IMR-90 (cell line): ENCODE measurements around the gene CNTN4. TPM values are rescaled to one million over a fixed set of nuclear protein-coding genes. Genes with fewer than 3 reads are reported as not detected.

Experiments used
- ATAC-seq: fragments of 200-7000 bp; cut with Tn5 transposase; 2 replicates; pipeline ENCODE4 v1.9.1; 2020; ENCODE audit warnings: low read depth, mild to moderate bottlenecking, moderate library complexity
- BruUV-seq: library from RNA; stranded (reverse); fragments of 400-500 nt; replicated peaks from 2 replicates; lab custom pipeline; 2021; lab: Mats Ljungman, UMichigan
- CTCF ChIA-PET: fragments of 300-600 bp; formaldehyde crosslinking; extraction: SDS; loops from one replicate; lab custom pipeline; 2021; ENCODE audit warnings: antibody characterized with exemption; lab: Yijun Ruan, JAX
- POLR2A ChIA-PET: fragments of 300-600 bp; sonication (Branson Sonifier 250); formaldehyde crosslinking; loops from one replicate; lab custom pipeline; 2022; ENCODE audit warnings: antibody characterized with exemption; ENCODE audit not compliant: unreplicated experiment; lab: Charles Lee
- DNase-seq: peaks from one replicate; pipeline ENCODE4 v3.0.0; 2013
- H2AFZ ChIP-seq: replicated peaks from 2 replicates; pipeline ENCODE3; 2013; ENCODE audit warnings: low read length, mild to moderate bottlenecking; ENCODE audit not compliant: poor library complexity
- H2AK5ac ChIP-seq: 2 replicates; pipeline ENCODE4 v1.6.1; 2013; ENCODE audit warnings: low read depth, low read length, inconsistent platforms
- H2AK9ac ChIP-seq: replicated peaks from 2 replicates; pipeline ENCODE3; 2013; ENCODE audit warnings: mild to moderate bottlenecking, low read depth, low read length, moderate library complexity; ENCODE audit not compliant: poor library complexity
- H2BK120ac ChIP-seq: 2 replicates; pipeline ENCODE4 v1.6.1; 2013; ENCODE audit warnings: low read depth, low read length, inconsistent platforms
- H2BK15ac ChIP-seq: 3 replicates; pipeline ENCODE4 v1.6.1; 2013; ENCODE audit warnings: low read depth, low read length, inconsistent platforms
- H2BK20ac ChIP-seq: 2 replicates; pipeline ENCODE4 v1.6.1; 2013; ENCODE audit warnings: low read depth, mild to moderate bottlenecking, inconsistent platforms, low read length, moderate library complexity
- H2BK5ac ChIP-seq: 2 replicates; pipeline ENCODE4 v1.6.1; 2013; ENCODE audit warnings: mild to moderate bottlenecking, low read depth, low read length, inconsistent platforms; ENCODE audit not compliant: poor library complexity, severe bottlenecking
- H3K14ac ChIP-seq: replicated peaks from 2 replicates; pipeline ENCODE4 v1.6.1; 2013; ENCODE audit warnings: low read depth, low read length, inconsistent platforms
- H3K18ac ChIP-seq: 2 replicates; pipeline ENCODE4 v1.6.1; 2013; ENCODE audit warnings: low read depth, low read length, control low read depth
- H3K23ac ChIP-seq: 2 replicates; pipeline ENCODE4 v1.6.1; 2013; ENCODE audit warnings: low read depth, low read length, inconsistent platforms
- H3K27ac ChIP-seq: 2 replicates; pipeline ENCODE4 v1.5.1; 2013; ENCODE audit warnings: mild to moderate bottlenecking, control low read depth, low read length; ENCODE audit not compliant: insufficient read depth
- H3K27me3 ChIP-seq: 2 replicates; pipeline ENCODE4 v1.6.1; 2013; ENCODE audit warnings: low read length; ENCODE audit not compliant: control insufficient read depth, insufficient read depth
- H3K36me3 ChIP-seq: 2 replicates; pipeline ENCODE4 v1.6.1; 2013; ENCODE audit warnings: low read length, mixed read lengths; ENCODE audit not compliant: control insufficient read depth, insufficient read depth
- H3K4ac ChIP-seq: 2 replicates; pipeline ENCODE4 v1.6.1; 2013; ENCODE audit warnings: low read depth, low read length, inconsistent platforms
- H3K4me1 ChIP-seq: 2 replicates; pipeline ENCODE4 v1.6.1; 2013; ENCODE audit warnings: low read length, mixed read lengths; ENCODE audit not compliant: control insufficient read depth, insufficient read depth
- H3K4me2 ChIP-seq: 2 replicates; pipeline ENCODE4 v1.6.1; 2013; ENCODE audit warnings: low read depth, mild to moderate bottlenecking, control low read depth, low read length, moderate library complexity
- H3K4me3 ChIP-seq: 2 replicates; pipeline ENCODE4 v1.5.1; 2013; ENCODE audit warnings: low read depth, mild to moderate bottlenecking, control low read depth, low read length, moderate library complexity; ENCODE audit not compliant: insufficient read depth
- H3K56ac ChIP-seq: 2 replicates; pipeline ENCODE4 v1.6.1; 2013; ENCODE audit warnings: low read length, inconsistent platforms; ENCODE audit not compliant: insufficient read depth; ENCODE audit errors: extremely low read depth
- H3K79me1 ChIP-seq, 2 experiments: 2 replicates each; pipeline ENCODE4 v1.6.1; 2013; ENCODE audit warnings: low read length in 2 of 2, inconsistent platforms in 1 of 2, low read depth in 1 of 2
- H3K9ac ChIP-seq: 2 replicates; pipeline ENCODE4 v1.6.1; 2013; ENCODE audit warnings: low read depth, low read length, control low read depth
- H3K9me1 ChIP-seq: 2 replicates; pipeline ENCODE4 v1.6.1; 2013; ENCODE audit warnings: low read length, inconsistent platforms; ENCODE audit not compliant: insufficient read depth
- H3K9me3 ChIP-seq: 2 replicates; pipeline ENCODE4 v1.6.1; 2013; ENCODE audit warnings: low read length; ENCODE audit not compliant: control insufficient read depth, insufficient read depth
- H4K20me1 ChIP-seq: 2 replicates; pipeline ENCODE4 v1.6.1; 2013; ENCODE audit warnings: low read length, inconsistent platforms; ENCODE audit not compliant: insufficient read depth
- H4K5ac ChIP-seq: 2 replicates; pipeline ENCODE4 v1.6.1; 2013; ENCODE audit warnings: mild to moderate bottlenecking, low read depth, low read length, control low read depth
- H4K8ac ChIP-seq, 2 experiments: 2 replicates each; pipeline ENCODE4 v1.6.1; 2013; ENCODE audit warnings: low read depth in 2 of 2, low read length in 2 of 2, control low read depth in 1 of 2, inconsistent platforms in 1 of 2
- H4K91ac ChIP-seq: 2 replicates; pipeline ENCODE4 v1.6.1; 2013; ENCODE audit warnings: low read depth, low read length, inconsistent platforms; ENCODE audit not compliant: insufficient read depth
- BHLHE40 ChIP-seq: fragments of 150-350 bp; IDR thresholded peaks from 2 replicates; pipeline ENCODE4 v1.6.1; 2016; ENCODE audit warnings: mild to moderate bottlenecking, low read depth, low read length
- CHD1 ChIP-seq: IDR thresholded peaks from 2 replicates; pipeline ENCODE4 v1.6.1; 2012; ENCODE audit warnings: low read depth, low read length, improper control_type of control experiment
- FOS ChIP-seq: fragments of 150-350 bp; IDR thresholded peaks from 2 replicates; pipeline ENCODE4 v1.6.1; 2016; ENCODE audit warnings: low read depth, low read length
- MAFK ChIP-seq: IDR thresholded peaks from 2 replicates; pipeline ENCODE4 v1.6.1; 2012; ENCODE audit warnings: low read depth, low read length, improper control_type of control experiment
- MAZ ChIP-seq: IDR thresholded peaks from 2 replicates; pipeline ENCODE4 v1.6.1; 2012; ENCODE audit warnings: low read depth, mild to moderate bottlenecking, low read length, improper control_type of control experiment, moderate library complexity, borderline replicate concordance
- MXI1 ChIP-seq: IDR thresholded peaks from 2 replicates; pipeline ENCODE4 v1.6.1; 2012; ENCODE audit warnings: low read depth, mild to moderate bottlenecking, low read length, moderate library complexity, borderline replicate concordance
- NFE2L2 ChIP-seq: fragments of 150-350 bp; IDR thresholded peaks from 2 replicates; pipeline ENCODE4 v1.6.1; 2016; ENCODE audit warnings: low read depth, mild to moderate bottlenecking, low read length
- POLR2A ChIP-seq: IDR thresholded peaks from 2 replicates; pipeline ENCODE4 v1.6.1; 2012; ENCODE audit warnings: mild to moderate bottlenecking, low read depth, low read length
- RAD21 ChIP-seq: IDR thresholded peaks from 2 replicates; pipeline ENCODE4 v1.6.1; 2012; ENCODE audit warnings: low read length, improper control_type of control experiment
- RCOR1 ChIP-seq: IDR thresholded peaks from 2 replicates; pipeline ENCODE4 v1.6.1; 2012; ENCODE audit warnings: mild to moderate bottlenecking, low read length, improper control_type of control experiment; ENCODE audit not compliant: insufficient replicate concordance
- SMC3 ChIP-seq: fragments of 150-350 bp; IDR thresholded peaks from 2 replicates; pipeline ENCODE4 v1.6.1; 2016; ENCODE audit warnings: low read depth, mild to moderate bottlenecking, antibody characterized with exemption, low read length, moderate library complexity
- WGBS, 2 experiments: methylation state at CpG; one replicate each; pipeline versions ENCODE4 v1.1.5 to v1.1.7; 2013; ENCODE audit warnings: missing lambda C conversion rate in 2 of 2; ENCODE audit not compliant: insufficient read length in 1 of 2; ENCODE audit errors: extremely low coverage in 2 of 2; 5-methylcytosine and 5-hydroxymethylcytosine counted together
- dilution Hi-C: fragments of 300-500 bp; cut with HindIII; formaldehyde crosslinking; loops from one replicate; pipeline ENCODE4 v1.14.3; 2018; ENCODE audit warnings: low sequenced_read_pairs; ENCODE audit not compliant: unreplicated experiment
- in situ Hi-C: fragments of 300-500 bp; cut with MboI; formaldehyde crosslinking; loops from 3 replicates; pipeline ENCODE4 v1.14.3; 2019; ENCODE audit warnings: low sequenced_read_pairs, inconsistent platforms, mixed read lengths
- intact Hi-C: fragments of 100-400 bp; cut with micrococcal nuclease; formaldehyde crosslinking; loops from 2 replicates; pipeline ENCODE4 v1.10.0; 2022
- polyA plus RNA-seq, 3 experiments: library from polyadenylated mRNA; depleted of rRNA; stranded (reverse); fragments of >200 nt; gene quantifications; 2 replicates each; pipeline ENCODE4 v1.2.3, GENCODE V29; 2012; ENCODE audit warnings: low replicate concordance in 1 of 3
- total RNA-seq: library from RNA; depleted of rRNA; stranded (reverse); fragments of >200 nt; gene quantifications from 2 replicates; pipeline ENCODE4 v1.2.3, GENCODE V29; 2012
- TF ChIP-seq, protein P1 (sequence below): conservative IDR thresholded peaks from 2 replicates; pipeline ENCODE4 v1.5.1; 2012; ENCODE audit warnings: mild to moderate bottlenecking, low read depth, low read length, improper control_type of control experiment
- TF ChIP-seq, protein P2 (sequence below): fragments of 150-350 bp; IDR thresholded peaks from 2 replicates; pipeline ENCODE4 v1.6.1; 2016; ENCODE audit warnings: low read depth, mild to moderate bottlenecking, low read length, moderate library complexity, borderline replicate concordance

Gene CNTN4
- total and polyA plus RNA-seq, 2 of the 4 experiments (the other 2 are of a cell fraction), result under 0.01 TPM; not detected in 1

DNA sequence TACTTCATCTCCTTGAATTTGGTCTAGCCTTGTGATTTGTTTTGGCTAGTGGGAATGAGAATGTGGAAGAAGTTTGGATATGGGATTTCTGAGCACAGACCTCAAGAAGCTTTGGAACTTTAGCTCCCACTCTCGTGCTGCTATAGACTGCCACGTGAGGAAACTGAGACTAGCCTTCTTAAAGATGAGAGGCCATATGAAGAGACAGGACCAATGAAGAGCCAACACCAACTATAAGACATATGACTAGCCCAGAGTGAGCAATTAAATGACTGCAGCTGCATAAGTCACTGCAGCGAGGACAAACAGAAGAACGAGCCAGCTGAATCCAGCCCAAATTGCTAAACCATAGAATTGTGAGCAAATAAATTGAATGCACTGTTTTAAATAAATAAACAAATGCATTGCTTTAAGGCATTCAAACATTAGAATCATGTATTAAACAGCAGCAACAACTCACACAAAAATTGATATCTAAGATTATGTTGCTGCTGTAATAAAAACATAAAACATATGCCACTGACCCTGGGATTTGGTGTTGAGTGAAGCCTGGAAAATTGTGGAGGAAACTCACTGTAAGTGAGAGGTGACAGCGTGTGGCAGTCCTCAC lies 15.7 kb upstream of the CNTN4 start:
- Histone ChIP-seq H3K9me3 (peaks cover 7% of the 10 kb centered on the region), H2BK15ac (no peak overlapping the region), H2BK20ac (no peak overlapping the region), H2BK5ac (no peak overlapping the region), H4K20me1 (no peaks in the 10 kb centered on the region), H3K27me3 (no peaks in the 10 kb centered on the region), H3K36me3 (no peaks in the 10 kb centered on the region), H3K14ac (no peak overlapping the region), H3K27ac (no peak overlapping the region), H2AK9ac (no peak overlapping the region), H3K4ac (no peak overlapping the region), H2BK120ac (no peak overlapping the region), H3K4me1 (no peaks in the 10 kb centered on the region), H3K4me2 (no peak overlapping the region), H4K5ac (no peak overlapping the region), H2AK5ac (no peak overlapping the region), H3K56ac (no peak overlapping the region), H3K18ac (no peak overlapping the region), H3K9me1 (no peaks in the 10 kb centered on the region), H4K91ac (no peak overlapping the region), H3K23ac (no peak overlapping the region), H3K9ac (no peak overlapping the region), H2AFZ (no peak overlapping the region), H3K4me3 (no peak overlapping the region), H4K8ac (no peak overlapping the region), H3K79me1 (no peaks in the 10 kb centered on the region)
- ATAC-seq, result no peak
- in situ Hi-C loops (no loop called here), dilution Hi-C loops (no loop called here), intact Hi-C loops (no loop called here)
- WGBS, 2 experiments, result no CpG with 5 or more reads among the region's 5 CpGs
- DNase-seq, result no peak
- ChIA-PET POLR2A (no interaction called here), CTCF (no interaction called here)
- TF ChIP-seq MAFK (no peak), CHD1 (no peak), RCOR1 (no peak), RAD21 (no peak), SMC3 (no peak), POLR2A (no peak), NFE2L2 (no peak), FOS (no peak), BHLHE40 (no peak), MAZ (no peak), MXI1 (no peak)
- TF ChIP-seq, protein P1, sequence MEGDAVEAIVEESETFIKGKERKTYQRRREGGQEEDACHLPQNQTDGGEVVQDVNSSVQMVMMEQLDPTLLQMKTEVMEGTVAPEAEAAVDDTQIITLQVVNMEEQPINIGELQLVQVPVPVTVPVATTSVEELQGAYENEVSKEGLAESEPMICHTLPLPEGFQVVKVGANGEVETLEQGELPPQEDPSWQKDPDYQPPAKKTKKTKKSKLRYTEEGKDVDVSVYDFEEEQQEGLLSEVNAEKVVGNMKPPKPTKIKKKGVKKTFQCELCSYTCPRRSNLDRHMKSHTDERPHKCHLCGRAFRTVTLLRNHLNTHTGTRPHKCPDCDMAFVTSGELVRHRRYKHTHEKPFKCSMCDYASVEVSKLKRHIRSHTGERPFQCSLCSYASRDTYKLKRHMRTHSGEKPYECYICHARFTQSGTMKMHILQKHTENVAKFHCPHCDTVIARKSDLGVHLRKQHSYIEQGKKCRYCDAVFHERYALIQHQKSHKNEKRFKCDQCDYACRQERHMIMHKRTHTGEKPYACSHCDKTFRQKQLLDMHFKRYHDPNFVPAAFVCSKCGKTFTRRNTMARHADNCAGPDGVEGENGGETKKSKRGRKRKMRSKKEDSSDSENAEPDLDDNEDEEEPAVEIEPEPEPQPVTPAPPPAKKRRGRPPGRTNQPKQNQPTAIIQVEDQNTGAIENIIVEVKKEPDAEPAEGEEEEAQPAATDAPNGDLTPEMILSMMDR, result no peak
- TF ChIP-seq, protein P2, sequence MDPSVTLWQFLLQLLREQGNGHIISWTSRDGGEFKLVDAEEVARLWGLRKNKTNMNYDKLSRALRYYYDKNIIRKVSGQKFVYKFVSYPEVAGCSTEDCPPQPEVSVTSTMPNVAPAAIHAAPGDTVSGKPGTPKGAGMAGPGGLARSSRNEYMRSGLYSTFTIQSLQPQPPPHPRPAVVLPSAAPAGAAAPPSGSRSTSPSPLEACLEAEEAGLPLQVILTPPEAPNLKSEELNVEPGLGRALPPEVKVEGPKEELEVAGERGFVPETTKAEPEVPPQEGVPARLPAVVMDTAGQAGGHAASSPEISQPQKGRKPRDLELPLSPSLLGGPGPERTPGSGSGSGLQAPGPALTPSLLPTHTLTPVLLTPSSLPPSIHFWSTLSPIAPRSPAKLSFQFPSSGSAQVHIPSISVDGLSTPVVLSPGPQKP, result no peak
- BruUV-seq, result no TSS peak
